ENCODE data around the gene FAM167B.
A peak's percentile ranks its signal among the peaks of the same experiment; 100 is the strongest.

Gene FAM167B

GRCh38 chr1:32242341-32242851 lies 4.6 kb upstream of the FAM167B start:
- TF ChIP-seq CEBPB (IDR thresholded peaks at IDR 0.05) (no peak), CREB1 (IDR thresholded peaks at IDR 0.05; ENCODE audit: low read depth) (no peak), TCF12 (IDR thresholded peaks at IDR 0.05; ENCODE audit: low read depth) (no peak), FOXM1 (IDR thresholded peaks at IDR 0.05; ENCODE audit: borderline replicate concordance, low read depth) (no peak), EGR1 (IDR thresholded peaks at IDR 0.05) (no peak), REST (IDR thresholded peaks at IDR 0.05; ENCODE audit: low read depth) (no peak), ZBTB7A (IDR thresholded peaks at IDR 0.05; ENCODE audit: low read depth) (no peak), TEAD4 (IDR thresholded peaks at IDR 0.05) (no peak), RAD21 (IDR thresholded peaks at IDR 0.05; ENCODE audit: low read depth) (no peak), TAF1 (IDR thresholded peaks at IDR 0.05; ENCODE audit: low read depth) (no peak), YY1 (IDR thresholded peaks at IDR 0.05; ENCODE audit: low read depth) (no peak), EP300 (IDR thresholded peaks at IDR 0.05; ENCODE audit: borderline replicate concordance) (no peak)
- TF ChIP-seq, protein P1, sequence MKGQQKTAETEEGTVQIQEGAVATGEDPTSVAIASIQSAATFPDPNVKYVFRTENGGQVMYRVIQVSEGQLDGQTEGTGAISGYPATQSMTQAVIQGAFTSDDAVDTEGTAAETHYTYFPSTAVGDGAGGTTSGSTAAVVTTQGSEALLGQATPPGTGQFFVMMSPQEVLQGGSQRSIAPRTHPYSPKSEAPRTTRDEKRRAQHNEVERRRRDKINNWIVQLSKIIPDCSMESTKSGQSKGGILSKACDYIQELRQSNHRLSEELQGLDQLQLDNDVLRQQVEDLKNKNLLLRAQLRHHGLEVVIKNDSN (IDR thresholded peaks at IDR 0.05), result no peak

- TF ChIP-seq TAF1 (IDR thresholded peaks at IDR 0.05; ENCODE audit: low read depth) (no peak), MAX (IDR thresholded peaks at IDR 0.05) (no peak)
These were observed 430 bp downstream of the FAM167B start for GRCh38 chr1:32247452-32247851.

DNA sequence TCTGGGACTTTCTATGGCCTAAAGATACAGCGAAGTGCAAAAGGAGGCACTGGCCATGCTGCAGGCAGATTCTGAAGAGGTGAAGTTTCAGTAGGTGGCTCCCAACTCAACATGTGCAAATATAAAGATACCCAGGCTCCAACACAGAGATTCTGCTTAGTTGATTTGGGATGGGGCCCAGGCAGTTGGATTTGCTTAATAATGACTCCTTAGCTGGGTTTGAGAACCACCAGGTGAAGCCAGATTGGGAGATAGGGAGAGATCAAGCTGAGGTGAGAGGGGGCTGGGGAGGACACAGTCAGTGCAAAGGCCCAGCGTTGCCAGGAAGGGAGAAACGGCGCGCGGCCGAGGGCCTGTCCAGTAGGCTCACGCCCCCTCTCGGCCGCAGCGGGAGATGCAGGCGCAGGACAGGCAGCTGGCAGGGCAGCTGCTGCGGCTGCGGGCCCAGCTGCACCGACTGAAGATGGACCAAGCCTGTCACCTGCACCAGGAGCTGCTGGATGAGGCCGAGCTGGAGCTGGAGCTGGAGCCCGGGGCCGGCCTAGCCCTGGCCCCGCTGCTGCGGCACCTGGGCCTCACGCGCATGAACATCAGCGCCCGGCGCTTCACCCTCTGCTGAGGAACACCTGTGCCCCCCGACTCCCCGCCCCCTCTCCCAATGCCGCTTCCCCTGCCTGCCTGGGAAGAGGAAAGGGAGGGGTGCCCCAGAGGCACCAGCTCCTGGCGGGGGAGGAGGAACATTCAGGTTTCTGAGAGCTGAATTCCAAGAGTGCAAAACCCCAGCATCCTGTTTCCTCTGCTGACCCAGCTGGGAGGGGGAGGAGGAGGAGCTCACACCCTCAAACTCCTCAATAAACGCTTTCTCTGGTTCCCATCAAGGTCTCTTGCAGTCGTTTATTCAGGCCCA lies 1.2 kb downstream of the FAM167B start:
- no peak for TF ChIP-seq CEBPB (IDR thresholded peaks at IDR 0.05)
- TF ChIP-seq TAF1 (IDR thresholded peaks at IDR 0.05; ENCODE audit: low read depth), result no peak
- TF ChIP-seq TEAD4 (IDR thresholded peaks at IDR 0.05), result no peak
- TF ChIP-seq, protein P1 (IDR thresholded peaks at IDR 0.05), result no peak
- TF ChIP-seq EP300 (IDR thresholded peaks at IDR 0.05; ENCODE audit: borderline replicate concordance), result no peak
- no peak for TF ChIP-seq NFIC (IDR thresholded peaks at IDR 0.05)
- TF ChIP-seq ZBTB7A (IDR thresholded peaks at IDR 0.05; ENCODE audit: low read depth), result no peak
- TF ChIP-seq YY1 (IDR thresholded peaks at IDR 0.05; ENCODE audit: low read depth), result no peak
- no peak for TF ChIP-seq FOXM1 (IDR thresholded peaks at IDR 0.05; ENCODE audit: borderline replicate concordance, low read depth)
- TF ChIP-seq REST (IDR thresholded peaks at IDR 0.05; ENCODE audit: low read depth), result no peak
- no peak for TF ChIP-seq EGR1 (IDR thresholded peaks at IDR 0.05)
- no peak for TF ChIP-seq TCF12 (IDR thresholded peaks at IDR 0.05; ENCODE audit: low read depth)
- TF ChIP-seq MAX (IDR thresholded peaks at IDR 0.05), result peak; percentile 14; the same call in 1 of the 2 replicates
- no peak for TF ChIP-seq CREB1 (IDR thresholded peaks at IDR 0.05; ENCODE audit: low read depth)
- peak; percentile 69; the same call in 1 of the 2 replicates for TF ChIP-seq RAD21 (IDR thresholded peaks at IDR 0.05; ENCODE audit: low read depth)

DNA sequence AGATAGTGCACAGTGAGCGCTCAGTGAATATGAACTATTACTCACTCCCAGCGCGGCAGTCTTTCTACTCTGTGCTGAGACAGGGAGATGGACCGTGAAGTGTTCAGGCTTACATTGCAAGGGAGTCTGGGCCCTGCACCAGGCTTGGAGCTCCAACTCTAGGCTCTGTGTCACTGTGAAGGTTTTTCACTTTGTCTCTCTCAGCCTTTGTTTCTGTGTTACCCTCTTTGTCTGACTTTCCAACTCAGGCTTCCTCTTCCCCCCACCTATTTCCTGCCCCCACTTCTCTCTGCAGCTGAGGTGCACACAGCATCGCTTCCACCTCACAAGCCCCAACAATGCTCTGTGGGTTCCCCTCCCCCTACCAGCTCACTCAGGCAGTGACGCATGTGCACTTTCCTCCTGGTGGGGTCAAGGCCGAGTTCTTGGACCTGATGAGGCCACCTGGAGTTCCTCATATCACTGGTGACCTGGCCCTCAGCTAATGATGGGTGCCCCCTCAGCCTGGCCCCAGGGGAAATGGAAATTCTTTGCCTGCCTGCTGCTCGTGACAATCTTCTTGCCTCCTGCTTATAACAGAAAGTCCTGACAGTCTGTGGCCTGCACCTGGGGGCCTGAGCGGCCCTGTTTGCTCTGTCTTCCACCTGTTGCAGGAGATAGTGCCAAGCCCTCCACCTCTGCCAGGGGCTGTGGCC lies 3.0 kb downstream of the FAM167B start:
- no peak for TF ChIP-seq FOXM1 (IDR thresholded peaks at IDR 0.05; ENCODE audit: borderline replicate concordance, low read depth)
- no peak for TF ChIP-seq MAX (IDR thresholded peaks at IDR 0.05)
- no peak for TF ChIP-seq TEAD4 (IDR thresholded peaks at IDR 0.05)
- no peak for TF ChIP-seq YY1 (IDR thresholded peaks at IDR 0.05; ENCODE audit: low read depth)
- no peak for TF ChIP-seq NFIC (IDR thresholded peaks at IDR 0.05)
- TF ChIP-seq EGR1 (IDR thresholded peaks at IDR 0.05), result no peak
- TF ChIP-seq TCF12 (IDR thresholded peaks at IDR 0.05; ENCODE audit: low read depth), result no peak
- no peak for TF ChIP-seq REST (IDR thresholded peaks at IDR 0.05; ENCODE audit: low read depth)
- no peak for TF ChIP-seq ZBTB7A (IDR thresholded peaks at IDR 0.05; ENCODE audit: low read depth)
- no peak for TF ChIP-seq EP300 (IDR thresholded peaks at IDR 0.05; ENCODE audit: borderline replicate concordance)
- no peak for TF ChIP-seq CREB1 (IDR thresholded peaks at IDR 0.05; ENCODE audit: low read depth)
- TF ChIP-seq RAD21 (IDR thresholded peaks at IDR 0.05; ENCODE audit: low read depth), result no peak

All from Ishikawa (cell line).